PC-3 (cell line): ENCODE data around the gene FAM241B. TPM values are rescaled to one million over a fixed set of nuclear protein-coding genes. Genes with fewer than 3 reads are reported as not detected.

Source experiments
- ATAC-seq: fragments of 200-7000 bp; cut with Tn5 transposase; 2 replicates; pipeline ENCODE4 v1.9.1; 2020; ENCODE audit warnings: mild to moderate bottlenecking, moderate library complexity
- BruUV-seq: library from RNA; stranded (reverse); fragments of 400-500 nt; replicated peaks from 2 replicates; lab custom pipeline; 2021; lab: Mats Ljungman, UMichigan
- CTCF ChIA-PET: fragments of 300-600 bp; sonication (Branson Sonifier 250); formaldehyde crosslinking; loops from one replicate; lab custom pipeline; 2022; ENCODE audit warnings: antibody characterized with exemption; lab: Charles Lee
- POLR2A ChIA-PET: fragments of 300-600 bp; sonication (Branson Sonifier 250); formaldehyde crosslinking; loops from one replicate; lab custom pipeline; 2022; ENCODE audit warnings: antibody characterized with exemption; ENCODE audit not compliant: unreplicated experiment; lab: Charles Lee
- DNase-seq: peaks from one replicate; pipeline ENCODE4 v3.0.0-alpha.2; 2015
- H2AFZ ChIP-seq: fragments of 300-600 bp; sonication (generic); 2 replicates; pipeline ENCODE4 v1.6.0; 2016; ENCODE audit warnings: antibody characterized with exemption, low read length
- H3F3A ChIP-seq: fragments of 300-600 bp; sonication (generic); one replicate; pipeline ENCODE4 v1.6.0; 2017; ENCODE audit warnings: antibody characterized with exemption, low read length, control low read depth, mild to moderate bottlenecking; ENCODE audit not compliant: unreplicated experiment
- H3K27ac ChIP-seq: fragments of 300-600 bp; sonication (generic); 2 replicates; pipeline ENCODE4 v1.5.1; 2016; ENCODE audit warnings: mild to moderate bottlenecking, low read length
- H3K27me3 ChIP-seq: fragments of 300-600 bp; sonication (generic); 2 replicates; pipeline ENCODE4 v1.6.1; 2016; ENCODE audit warnings: low read length, mixed read lengths
- H3K36me3 ChIP-seq: fragments of 300-600 bp; sonication (generic); 2 replicates; pipeline ENCODE4 v1.6.1; 2016; ENCODE audit warnings: low read depth, mixed run types, low read length, mixed read lengths
- H3K4me1 ChIP-seq: fragments of 300-600 bp; sonication (generic); 2 replicates; pipeline ENCODE4 v1.5.1; 2016; ENCODE audit warnings: low read length; ENCODE audit not compliant: insufficient read depth
- H3K4me2 ChIP-seq: fragments of 300-600 bp; sonication (generic); 2 replicates; pipeline ENCODE4 v1.6.0; 2016; ENCODE audit warnings: low read length
- H3K4me3 ChIP-seq: fragments of 300-600 bp; sonication (generic); 2 replicates; pipeline ENCODE4 v1.5.1; 2016; ENCODE audit warnings: mild to moderate bottlenecking, low read length, mixed read lengths
- H3K79me2 ChIP-seq: fragments of 300-600 bp; sonication (generic); 2 replicates; pipeline ENCODE4 v1.6.1; 2017; ENCODE audit warnings: low read length, mixed read lengths
- H3K9ac ChIP-seq: fragments of 300-600 bp; sonication (generic); 2 replicates; pipeline ENCODE4 v1.6.0; 2016; ENCODE audit warnings: mild to moderate bottlenecking, low read length
- H3K9me2 ChIP-seq: fragments of 300-600 bp; sonication (generic); replicated peaks from 2 replicates; pipeline ENCODE4 v1.6.1; 2016; ENCODE audit warnings: mixed run types, low read length, mixed read lengths
- H3K9me3 ChIP-seq: fragments of 300-600 bp; sonication (generic); 2 replicates; pipeline ENCODE4 v1.6.1; 2016; ENCODE audit warnings: low read length, mixed read lengths
- H4K20me1 ChIP-seq: fragments of 300-600 bp; sonication (generic); 2 replicates; pipeline ENCODE4 v1.6.1; 2016; ENCODE audit warnings: low read length, mixed read lengths
- CTCF ChIP-seq: fragments of 300-600 bp; sonication (generic); conservative IDR thresholded peaks from 2 replicates; pipeline ENCODE4 v1.5.1; 2017; ENCODE audit warnings: antibody characterized with exemption, low read depth, mild to moderate bottlenecking, low read length
- EZH2 ChIP-seq: fragments of 300-600 bp; sonication (generic); IDR thresholded peaks from one replicate; pipeline ENCODE4 v1.6.1; 2017; ENCODE audit warnings: antibody characterized with exemption, mild to moderate bottlenecking, low read length; ENCODE audit not compliant: unreplicated experiment
- EZH2phosphoT487 ChIP-seq: fragments of 300-600 bp; sonication (generic); IDR thresholded peaks from 2 replicates; pipeline ENCODE4 v1.6.1; 2018; ENCODE audit warnings: mild to moderate bottlenecking, antibody characterized with exemption, low read length, borderline replicate concordance
- intact Hi-C: fragments of 100-400 bp; cut with micrococcal nuclease; formaldehyde crosslinking; loops from 2 replicates; pipeline ENCODE4 v1.9.0; 2023
- total RNA-seq: library from RNA; depleted of rRNA; stranded (reverse); fragments of >200 nt; gene quantifications from 2 replicates; pipeline ENCODE4 v1.2.3, GENCODE V29; 2014

The FAM241B gene
- total RNA-seq, 1 experiment from 2014 or later: 45.4 TPM

- H3K4me1 ChIP-seq: peaks cover 10% of the 10 kb centered on the region
- H3F3A ChIP-seq: no peaks in the 10 kb centered on the region
- POLR2A ChIA-PET: no interaction called here
- no peak overlapping the region for H2AFZ ChIP-seq
- CTCF ChIA-PET: no interaction called here
- H3K9me3 ChIP-seq: no peaks in the 10 kb centered on the region
- H3K9ac ChIP-seq: no peak overlapping the region
- H3K9me2 ChIP-seq: no peaks in the 10 kb centered on the region
- TF ChIP-seq EZH2phosphoT487: no peak
- TF ChIP-seq EZH2: no peak
- TF ChIP-seq CTCF: no peak
- DNase-seq: no peak
- H4K20me1 ChIP-seq: no peaks in the 10 kb centered on the region
- H3K36me3 ChIP-seq: no peaks in the 10 kb centered on the region
- no peak overlapping the region for H3K27ac ChIP-seq
- ATAC-seq: no peak
- H3K4me3 ChIP-seq: no peak overlapping the region
- no TSS peak for BruUV-seq
- intact Hi-C loops: no loop called here
- no peaks in the 10 kb centered on the region for H3K79me2 ChIP-seq
- H3K4me2 ChIP-seq: no peak overlapping the region
- H3K27me3 ChIP-seq: no peaks in the 10 kb centered on the region
Observed at GRCh38 chr10:69640196-69640980, 10.3 kb downstream of the FAM241B start.

- BruUV-seq: no TSS peak
- Histone ChIP-seq H2AFZ (no peak overlapping the region), H3F3A (no peaks in the 10 kb centered on the region), H3K9ac (no peak overlapping the region), H3K4me2 (no peak overlapping the region), H3K4me1 (peaks cover 10% of the 10 kb centered on the region), H3K27ac (no peak overlapping the region), H3K79me2 (no peaks in the 10 kb centered on the region), H3K36me3 (no peaks in the 10 kb centered on the region), H3K9me2 (no peaks in the 10 kb centered on the region), H3K27me3 (no peaks in the 10 kb centered on the region), H3K9me3 (no peaks in the 10 kb centered on the region), H4K20me1 (no peaks in the 10 kb centered on the region), H3K4me3 (no peak overlapping the region)
- DNase-seq (peak; percentile 51), ATAC-seq (peak; percentile 52)
- intact Hi-C loops: no loop called here
- ChIA-PET POLR2A (no interaction called here), CTCF (interaction anchor here (0.6 to 1.0 kb wide), 3 partner anchors 126 to 233 kb away, joined by 3 to 6 read pairs (median 5); no protein-coding TSS in a partner anchor)
- TF ChIP-seq EZH2: no peak
- TF ChIP-seq EZH2phosphoT487: no peak
- no peak for TF ChIP-seq CTCF
Observed at GRCh38 chr10:69641261-69641980, 11.4 kb downstream of the FAM241B start.

GRCh38 chr10:69642747-69643146 is 12.7 kb downstream of the FAM241B start:
- ATAC-seq (no peak), DNase-seq (no peak)
- H3K4me3 ChIP-seq: no peak overlapping the region
- H3K27me3 ChIP-seq: no peaks in the 10 kb centered on the region
- no peaks in the 10 kb centered on the region for H3K79me2 ChIP-seq
- BruUV-seq: no TSS peak
- ChIA-PET POLR2A (no interaction called here), CTCF (no interaction called here)
- no peak overlapping the region for H3K9ac ChIP-seq
- intact Hi-C loops: no loop called here
- H3K27ac ChIP-seq: no peak overlapping the region
- no peak overlapping the region for H3K4me2 ChIP-seq
- TF ChIP-seq EZH2 (no peak), CTCF (no peak), EZH2phosphoT487 (no peak)
- H3K4me1 ChIP-seq: peaks cover 10% of the 10 kb centered on the region
- no peaks in the 10 kb centered on the region for H4K20me1 ChIP-seq
- H3F3A ChIP-seq: no peaks in the 10 kb centered on the region
- H3K9me3 ChIP-seq: no peaks in the 10 kb centered on the region
- H3K9me2 ChIP-seq: no peaks in the 10 kb centered on the region
- no peak overlapping the region for H2AFZ ChIP-seq
- no peaks in the 10 kb centered on the region for H3K36me3 ChIP-seq
